Middle frontal gyrus (tissue), 1 donor: ENCODE data around the gene ETS2.

Experiments used
- DNase-seq: peaks from one replicate; pipeline ENCODE4 v3.0.0-alpha.2; 2015; ENCODE audit warnings: low spot score; ENCODE audit errors: extremely low spot score

ETS2 gene

DNA sequence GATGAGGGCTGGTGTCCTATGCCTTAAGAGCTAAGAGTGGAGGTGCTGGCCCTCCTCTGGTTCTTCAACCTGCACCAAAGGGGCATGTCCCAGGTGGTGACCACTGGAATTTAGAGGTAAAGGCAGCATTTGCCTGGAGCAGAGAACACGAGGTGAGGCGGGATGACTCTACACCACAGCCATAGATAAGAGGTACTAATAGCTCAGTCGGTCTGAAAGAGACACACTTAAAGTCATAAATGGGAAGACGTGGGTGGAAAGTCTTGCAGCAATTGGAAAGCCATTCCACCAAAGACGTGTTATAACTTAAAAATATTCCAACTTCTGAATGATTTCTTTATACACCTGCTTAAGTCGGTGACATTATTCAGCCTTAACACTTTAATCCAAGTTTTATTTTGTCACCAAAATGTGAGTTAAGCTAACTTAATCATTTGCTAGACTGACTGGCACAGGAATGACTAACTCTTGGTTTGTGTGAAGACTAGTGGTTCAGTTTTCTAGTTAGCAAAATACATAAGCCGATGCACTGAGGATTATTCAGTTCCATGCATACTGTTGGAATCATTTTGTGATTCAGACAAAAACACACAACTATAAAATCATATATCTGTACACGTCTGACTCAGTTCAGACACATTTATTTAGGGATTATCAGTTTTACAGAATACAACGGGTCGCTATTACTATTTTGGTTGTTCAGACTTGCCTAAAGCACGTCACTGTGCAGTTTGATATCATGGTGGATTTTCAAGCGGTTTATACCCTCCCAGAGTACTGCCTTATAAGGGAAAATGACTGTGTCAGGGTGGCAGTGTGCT is 4.6 kb upstream of the ETS2 start:
- DNase-seq: no peak

DNA sequence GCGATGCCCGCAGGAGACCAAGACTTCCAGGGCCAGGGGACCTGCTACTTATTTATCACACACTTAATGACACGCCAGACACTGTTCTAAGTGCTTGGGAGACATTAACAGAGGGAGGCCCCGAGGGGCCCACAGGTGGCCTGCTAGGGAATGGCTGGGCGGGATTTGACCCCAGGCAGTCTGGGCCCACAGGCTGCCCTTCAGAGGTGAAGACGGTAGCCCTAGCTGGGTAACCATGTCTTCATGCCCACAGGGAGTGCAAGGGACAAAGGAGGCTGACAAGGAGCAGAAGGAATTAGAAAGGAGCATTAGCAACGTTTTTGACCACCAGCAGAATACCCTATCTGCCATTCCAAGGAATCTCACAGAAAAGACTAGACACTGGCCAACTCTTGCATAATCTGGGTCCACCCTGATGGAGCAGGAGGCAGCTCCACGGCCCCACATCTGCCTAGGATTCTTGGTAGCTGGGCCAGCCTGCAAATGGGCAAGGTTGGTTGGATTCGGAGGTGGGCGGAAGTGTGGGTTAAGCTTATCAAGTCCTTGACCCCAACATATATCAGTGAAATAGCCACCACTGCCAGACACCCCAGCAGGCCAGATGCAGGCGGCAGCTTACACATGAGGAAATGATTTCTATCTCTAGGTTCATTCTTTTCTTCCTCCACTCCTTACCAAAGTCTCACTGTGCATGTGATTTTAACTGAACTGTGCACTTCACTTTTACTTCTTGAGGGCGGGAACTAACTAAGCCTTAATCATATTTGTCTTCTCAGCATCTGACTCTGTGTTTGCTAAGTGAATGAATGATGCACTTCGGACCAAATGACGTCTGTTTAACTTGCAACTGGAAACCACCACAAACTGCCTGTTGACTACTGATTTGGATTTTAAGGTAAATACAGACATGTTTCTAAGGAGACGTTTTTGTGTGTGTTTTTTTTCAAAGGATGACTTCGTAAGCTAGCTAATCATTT is 3.4 kb upstream of the ETS2 start:
- no peak for DNase-seq

DNA sequence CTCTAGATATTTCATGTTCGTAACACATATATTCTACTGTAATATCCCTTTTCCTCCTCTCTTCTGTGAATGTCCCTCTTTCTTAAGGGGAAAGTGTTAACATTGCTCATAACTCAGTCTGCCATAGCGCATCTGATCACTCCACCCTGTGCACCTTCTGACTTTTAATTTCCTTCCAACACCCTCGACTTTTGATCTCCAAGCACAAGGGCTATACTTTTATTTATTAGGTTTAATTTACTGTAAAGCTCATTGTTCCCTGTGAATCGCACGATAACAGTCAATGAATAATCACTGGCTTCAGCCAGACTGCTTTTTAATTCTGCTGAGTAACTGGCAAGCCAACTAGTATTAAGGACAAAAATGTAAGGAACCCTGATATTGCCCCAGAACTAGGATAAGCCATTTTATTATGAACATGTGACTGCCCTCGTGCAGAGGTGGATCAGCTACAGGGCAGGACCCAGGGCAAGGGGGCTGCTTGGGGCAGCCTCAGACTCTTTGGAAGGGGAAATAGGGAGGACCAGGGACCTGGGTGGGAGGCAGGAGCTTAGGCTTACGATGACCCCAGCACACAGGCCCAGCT is 2.6 kb upstream of the ETS2 start:
- DNase-seq: no peak

DNA sequence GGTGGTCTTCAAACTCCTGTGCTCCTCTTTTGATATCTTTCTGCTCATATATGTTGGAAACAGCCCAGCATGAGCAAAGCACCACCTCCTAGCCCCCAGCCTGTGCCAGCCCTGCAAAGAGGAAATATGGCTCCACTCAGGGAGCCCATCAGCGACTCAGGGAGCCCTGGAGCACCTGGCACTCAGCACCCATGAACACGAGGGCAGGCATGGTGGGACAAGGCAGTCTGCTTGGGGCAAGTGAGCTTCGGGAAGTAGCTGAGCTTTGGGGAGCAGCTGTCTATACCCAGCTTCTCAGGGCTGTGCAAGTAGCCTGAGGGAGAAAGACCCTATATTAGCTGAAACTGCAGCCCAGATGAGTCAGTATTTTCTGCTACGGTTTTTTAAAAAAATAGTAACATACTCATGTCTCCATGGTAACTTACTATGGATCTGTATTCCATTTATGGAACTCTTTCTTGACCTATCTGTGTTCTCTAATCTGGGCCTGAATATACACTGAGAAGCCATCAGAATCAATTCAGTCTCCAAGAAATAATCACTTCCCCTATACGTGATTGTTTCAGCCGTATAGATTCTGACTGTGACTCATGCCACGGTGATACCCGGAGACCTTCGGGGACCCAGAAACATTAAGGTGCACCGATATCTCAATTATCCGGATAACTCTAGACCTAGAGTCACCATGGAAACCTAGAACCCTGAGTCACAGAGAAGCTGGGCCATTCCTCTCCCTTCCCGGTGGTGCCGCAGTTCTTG is 1.5 kb upstream of the ETS2 start:
- DNase-seq: no peak

DNA sequence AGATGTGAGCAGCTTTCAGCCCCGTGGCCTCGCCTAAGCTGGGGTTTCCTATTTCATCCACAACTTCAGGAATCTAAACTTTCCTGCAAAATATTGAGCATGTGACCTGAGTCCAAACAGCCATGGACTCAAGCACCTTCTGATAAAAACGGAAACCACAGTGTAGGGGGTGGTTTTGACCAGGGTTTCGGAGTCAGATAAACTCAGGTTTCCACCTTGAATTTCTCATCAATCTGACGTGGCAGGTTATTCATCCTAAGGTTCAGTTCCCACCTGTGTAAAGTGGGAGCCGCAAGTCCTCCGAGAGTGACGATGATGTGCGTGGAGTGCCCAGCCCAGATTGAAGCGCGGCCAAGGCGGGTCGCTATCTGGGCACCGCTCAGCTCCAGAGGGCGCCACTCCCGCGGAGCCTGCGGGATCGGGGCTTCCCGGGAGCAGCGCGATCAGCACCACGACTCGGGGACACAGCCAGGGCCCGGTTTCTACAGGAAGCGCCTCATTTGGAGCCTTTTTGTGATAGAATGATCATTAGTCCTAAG is 871 bp upstream of the ETS2 start:
- DNase-seq: no peak

DNA sequence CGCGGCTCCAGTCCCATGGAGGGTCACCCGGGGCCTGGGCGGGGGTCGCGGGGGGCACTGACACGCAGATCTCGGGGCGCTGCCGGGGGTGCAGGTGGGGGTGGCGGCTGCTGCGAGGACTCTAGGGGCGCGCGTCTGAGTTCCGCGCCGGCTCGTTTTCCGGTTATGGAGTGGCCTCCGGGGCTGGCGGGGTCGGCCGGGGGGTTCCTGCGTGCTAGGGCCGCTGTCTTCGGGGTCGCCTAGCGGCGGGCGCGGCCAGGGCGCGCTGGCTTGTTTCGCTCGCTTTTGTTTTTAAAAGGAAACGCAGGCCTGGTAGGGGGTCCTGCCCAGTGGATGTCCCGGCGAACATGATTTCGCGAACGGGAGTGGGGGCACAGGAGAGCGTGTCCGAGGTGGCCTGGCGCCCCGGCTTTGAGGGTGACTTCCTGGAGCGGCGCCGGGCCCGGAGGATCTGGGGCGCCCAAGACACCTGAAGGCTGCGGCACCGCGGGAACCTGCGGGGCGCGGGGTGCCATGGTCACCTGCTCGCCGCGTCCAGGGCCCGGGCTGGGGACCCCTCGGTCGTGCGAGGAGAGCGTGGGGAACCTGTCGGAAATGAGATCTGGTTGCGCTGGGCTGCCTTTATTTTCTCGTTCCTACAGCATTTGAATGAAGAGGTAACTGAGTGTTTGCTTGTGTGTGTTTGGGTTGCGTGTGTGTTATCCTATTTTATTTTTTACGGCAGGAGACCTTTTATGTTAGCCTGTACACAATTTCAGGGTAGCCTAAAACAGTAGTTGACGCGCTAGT is 618 bp downstream of the ETS2 start:
- DNase-seq: no peak

DNA sequence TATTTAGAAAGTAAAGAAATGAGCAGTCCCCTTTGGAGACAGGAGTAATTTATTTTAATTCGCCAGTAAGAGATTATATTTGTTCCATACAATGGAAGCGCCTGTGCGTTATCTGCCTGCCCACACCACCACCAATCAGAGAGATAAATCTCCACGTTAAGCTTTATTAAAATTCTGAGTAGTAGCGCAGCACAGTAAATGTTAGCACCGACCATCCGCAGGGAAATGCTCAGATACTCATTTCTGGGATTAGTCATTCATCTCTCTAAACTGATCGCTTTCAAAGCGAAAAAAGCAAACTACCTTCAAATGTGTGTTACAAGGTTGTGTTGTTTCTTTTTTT is 1.2 kb downstream of the ETS2 start:
- DNase-seq: no peak

DNA sequence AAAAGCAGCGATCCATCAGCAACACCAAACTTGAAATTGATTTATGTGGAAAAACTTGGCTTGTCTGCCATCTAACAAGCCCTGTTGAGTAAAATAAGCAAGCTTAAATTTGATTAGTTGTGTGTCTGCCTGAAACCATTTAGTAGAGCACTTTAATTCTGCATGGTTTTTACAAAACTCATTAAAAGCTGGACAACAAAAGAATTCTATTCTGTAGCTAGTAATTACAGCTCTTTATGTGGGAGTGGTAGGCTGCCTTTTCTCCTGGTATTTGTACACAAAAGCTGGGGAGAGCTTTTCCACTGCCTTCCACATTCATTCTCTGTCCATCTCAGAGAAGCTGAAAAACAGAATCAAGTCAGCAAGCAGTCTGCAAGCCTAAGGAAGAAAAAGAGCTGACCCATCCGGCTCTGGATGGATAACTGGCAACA is 1.7 kb downstream of the ETS2 start:
- no peak for DNase-seq

DNA sequence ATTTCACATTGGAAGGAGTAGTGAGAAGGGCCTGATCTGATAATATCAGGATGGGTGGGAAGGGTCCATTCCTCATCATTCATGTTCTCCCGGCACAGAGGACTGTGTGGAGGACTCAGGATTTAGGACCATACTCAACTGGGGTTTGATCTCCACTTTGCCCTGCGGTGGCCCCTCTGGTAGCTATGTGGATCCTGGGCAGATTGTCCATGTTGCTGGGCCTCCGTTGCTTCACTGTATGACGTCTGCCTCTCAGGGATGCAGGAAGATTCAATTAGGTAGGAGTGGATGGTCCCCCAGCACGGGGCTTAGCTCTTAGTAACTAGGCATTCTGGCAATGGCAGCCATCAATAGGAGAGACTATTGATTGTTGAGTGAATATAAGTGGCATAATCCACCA is 2.3 kb downstream of the ETS2 start:
- no peak for DNase-seq

DNA sequence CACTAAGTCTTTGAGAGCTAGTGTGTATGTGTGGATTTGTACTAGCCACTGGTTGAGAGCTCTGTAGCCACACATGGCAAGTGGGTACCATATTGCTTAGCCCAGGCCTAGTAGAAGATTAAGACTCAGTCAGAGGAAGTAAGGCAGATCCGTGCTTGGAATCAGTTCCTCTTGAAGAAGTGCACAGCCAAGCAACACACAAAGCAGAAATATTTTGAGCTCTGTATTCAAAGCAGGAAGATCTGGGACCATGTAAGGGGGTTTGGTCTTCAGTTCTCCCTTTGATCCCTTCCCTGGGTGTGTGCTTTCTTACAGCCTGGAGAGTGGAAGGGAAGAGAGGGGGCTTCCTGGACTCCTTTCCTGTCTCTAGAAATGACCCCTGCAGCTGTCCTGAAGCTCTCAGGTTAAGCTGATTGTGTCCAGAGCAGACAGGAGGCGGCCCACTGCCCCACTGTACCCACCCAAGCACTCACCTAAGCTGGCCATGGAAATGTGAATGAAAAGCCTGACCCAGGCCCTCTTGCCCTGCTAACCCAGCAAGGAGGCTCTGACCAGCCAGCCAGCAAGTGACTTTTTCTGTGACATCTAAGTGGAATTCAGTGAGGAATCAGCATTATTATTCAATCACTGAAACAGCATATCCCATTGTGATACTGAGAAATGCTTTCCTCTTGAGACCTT is 3.6 kb downstream of the ETS2 start:
- no peak for DNase-seq

DNA sequence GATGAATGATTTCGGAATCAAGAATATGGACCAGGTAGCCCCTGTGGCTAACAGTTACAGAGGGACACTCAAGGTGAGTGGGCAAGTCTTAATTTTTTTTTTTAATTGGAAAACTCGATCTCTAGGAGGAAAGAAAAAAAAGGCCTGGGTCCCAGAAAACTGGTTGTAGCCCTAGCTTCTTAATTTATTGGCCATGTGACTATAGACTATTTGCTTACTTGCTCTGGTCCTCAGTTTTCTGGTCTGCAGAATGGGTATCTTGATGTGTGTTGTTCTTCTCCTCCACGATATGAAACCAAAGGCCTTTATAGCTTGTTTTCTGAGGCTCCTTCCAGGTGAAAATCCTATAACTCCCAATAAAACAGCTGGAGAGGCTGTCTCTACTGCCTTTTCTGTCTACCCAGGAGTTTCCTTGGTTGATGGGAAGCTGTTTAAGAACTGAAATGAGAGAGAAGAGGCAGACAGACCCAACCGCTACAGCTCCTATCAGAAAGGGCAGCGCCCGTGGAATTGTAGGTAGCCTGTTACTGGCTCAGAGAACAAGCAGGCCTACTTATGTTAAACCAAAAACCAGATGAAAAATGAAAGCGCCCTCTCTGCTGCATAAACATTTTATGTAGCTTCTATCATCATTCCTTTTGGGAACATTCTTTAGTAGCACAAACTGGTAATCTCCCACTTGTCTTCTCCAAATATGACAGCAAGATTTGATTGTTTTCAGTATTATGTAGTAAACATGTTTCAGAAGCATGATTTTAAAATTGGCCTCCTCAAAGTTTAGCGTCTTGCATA is 4.5 kb downstream of the ETS2 start:
- DNase-seq: no peak

DNA sequence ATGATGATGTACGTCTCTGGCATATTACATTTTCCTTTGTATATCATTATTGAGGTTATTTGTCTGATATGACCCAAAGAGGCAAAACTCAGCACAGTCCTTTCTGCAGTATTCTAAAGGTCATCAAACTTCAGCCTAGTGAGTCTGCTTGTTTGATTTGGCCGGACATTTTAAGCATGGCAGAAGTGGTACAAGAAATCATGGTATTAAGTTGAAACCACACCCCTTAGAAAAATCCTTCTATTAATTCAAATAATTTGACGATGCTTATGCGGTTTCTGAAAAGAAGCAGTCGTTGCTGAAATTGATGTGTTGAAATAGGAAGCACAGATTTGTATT is 5.1 kb downstream of the ETS2 start:
- no peak for DNase-seq

DNA sequence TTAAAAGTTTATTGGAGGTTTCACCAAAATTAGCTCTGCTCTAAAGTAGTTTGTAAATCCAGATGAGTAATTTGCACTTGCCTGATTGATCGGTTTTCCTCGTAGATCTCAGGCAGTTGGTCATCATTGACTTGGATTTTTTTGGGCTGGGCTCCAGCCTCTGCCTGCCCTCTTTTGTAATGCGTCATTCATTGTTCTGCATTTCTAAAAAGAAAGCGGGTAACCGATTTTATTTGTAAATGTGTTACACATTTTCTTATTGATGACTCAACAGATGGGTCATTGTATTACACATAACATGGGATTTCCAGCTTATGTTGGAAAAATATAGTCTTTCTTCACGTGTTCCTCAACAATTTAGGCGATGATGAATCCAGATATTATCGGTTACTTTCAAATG is 5.5 kb downstream of the ETS2 start:
- DNase-seq: no peak

DNA sequence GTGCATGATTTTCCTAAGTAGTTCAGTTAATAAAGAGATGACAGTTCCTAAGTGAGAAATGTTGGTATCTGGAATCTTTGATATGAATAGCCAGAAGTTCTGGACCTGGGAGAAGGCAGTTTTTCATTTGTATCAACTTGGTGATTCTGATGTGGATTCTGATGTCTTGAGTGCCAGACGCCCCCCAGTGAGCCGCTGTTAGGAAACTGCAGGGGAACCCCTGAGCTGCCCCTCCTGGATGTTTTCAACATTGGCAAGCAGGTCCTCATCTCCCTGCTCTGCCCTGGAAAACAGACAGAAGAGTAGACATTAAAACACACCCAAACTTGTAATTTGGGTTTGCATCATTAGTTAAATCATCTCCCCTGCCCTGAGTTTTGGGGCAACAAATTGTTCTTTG is 7.4 kb downstream of the ETS2 start:
- no peak for DNase-seq

DNA sequence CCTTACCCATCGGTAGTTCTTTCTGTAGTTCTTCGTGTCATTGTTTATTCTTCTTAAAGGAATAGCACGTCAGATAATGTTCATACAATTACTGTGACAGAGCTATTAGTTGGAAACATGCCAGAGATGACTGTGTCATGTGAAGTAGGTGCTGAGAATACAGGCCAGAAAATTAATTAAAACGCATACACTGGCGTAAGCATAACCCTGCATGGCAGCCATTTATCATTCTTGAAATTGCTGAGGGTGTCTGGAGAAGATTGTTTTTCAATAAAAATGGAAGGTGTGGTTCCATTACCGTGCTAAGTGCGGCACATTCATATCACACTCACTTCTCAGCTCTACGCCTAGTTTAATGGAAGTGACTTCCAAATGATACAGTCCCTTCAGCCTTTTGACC is 7.8 kb downstream of the ETS2 start:
- no peak for DNase-seq

DNA sequence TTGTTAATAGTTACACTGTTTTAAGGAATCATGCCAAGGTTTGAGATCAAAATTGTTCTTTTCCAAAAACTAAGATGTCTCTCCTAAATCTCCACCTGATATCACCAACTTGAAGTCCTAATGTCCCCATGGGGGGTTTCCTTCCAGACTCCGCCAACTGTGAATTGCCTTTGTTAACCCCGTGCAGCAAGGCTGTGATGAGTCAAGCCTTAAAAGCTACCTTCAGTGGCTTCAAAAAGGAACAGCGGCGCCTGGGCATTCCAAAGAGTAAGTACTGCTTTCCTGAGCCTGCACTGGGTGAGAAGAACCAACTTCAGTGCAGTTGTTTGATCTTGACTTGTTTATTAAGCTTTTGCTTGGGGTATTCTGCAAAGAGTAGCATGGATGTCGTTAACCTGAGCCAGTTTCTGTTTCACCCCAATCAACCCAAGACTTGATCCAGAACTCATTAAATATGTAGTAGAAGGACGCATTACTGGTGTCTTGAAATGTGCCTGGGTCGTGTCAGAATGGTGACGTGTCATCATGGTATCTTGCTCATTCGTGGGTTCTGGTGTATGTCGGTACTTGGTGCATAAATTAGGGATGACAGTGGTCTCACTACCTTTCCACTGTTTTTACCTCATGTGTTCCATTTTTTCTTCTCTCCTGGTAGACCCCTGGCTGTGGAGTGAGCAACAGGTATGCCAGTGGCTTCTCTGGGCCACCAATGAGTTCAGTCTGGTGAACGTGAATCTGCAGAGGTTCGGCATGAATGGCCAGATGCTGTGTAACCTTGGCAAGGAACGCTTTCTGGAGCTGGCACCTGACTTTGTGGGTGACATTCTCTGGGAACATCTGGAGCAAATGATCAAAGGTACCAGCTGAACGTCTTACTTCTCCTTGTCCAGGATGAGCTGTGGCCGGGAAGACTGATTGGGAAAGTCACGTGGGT is 8.7 kb downstream of the ETS2 start:
- no peak for DNase-seq

DNA sequence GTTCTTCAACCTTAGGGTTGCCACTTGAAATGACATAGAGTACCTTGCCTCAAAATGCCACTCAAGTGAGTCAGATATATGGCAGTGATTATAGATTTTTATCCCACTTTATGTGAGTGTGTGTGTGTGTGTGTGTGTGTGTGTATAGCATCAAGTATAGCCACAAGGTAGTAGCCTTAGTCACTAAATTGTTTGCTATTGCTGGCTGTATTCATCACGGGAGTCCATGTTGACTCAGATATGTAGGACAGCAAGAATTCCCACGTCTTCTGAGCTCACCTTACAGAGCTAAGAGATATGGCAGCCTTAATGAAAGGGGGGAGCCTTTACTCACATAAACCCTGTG is 9.3 kb downstream of the ETS2 start:
- no peak for DNase-seq

DNA sequence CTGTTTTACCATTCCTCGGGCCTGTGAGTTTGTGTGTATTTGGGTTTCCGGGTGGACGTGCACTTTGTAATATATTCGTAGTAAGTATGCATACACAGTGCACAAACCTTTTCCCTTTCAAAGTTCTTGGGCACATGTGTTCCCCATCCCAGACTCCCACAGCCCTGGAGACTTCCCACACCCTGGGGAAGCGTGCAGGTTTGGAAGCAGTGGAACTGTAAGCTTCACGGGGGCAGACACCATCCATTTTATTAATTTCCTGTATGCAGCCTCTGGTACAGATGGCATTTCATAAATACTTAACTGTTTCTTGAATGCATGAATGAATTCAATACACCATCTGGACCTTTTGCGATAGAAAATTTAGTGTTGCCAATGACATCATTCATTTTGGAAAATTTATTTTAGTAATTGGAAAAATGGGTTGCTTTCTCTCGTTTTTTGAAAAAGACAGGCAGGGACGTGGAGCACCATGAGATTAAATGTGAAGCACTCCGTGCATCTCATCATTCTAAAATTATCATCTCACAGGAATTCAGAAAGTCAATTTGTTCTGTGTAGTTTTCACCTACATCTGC is 10.8 kb downstream of the ETS2 start:
- DNase-seq: no peak
